ENCODE data around the gene PNCK.

- TF ChIP-seq ZC3H11A (IDR thresholded peaks at IDR 0.05): no peak
- TF ChIP-seq JUN (IDR thresholded peaks at IDR 0.05): no peak
- TF ChIP-seq CTCF (IDR thresholded peaks at IDR 0.05): no peak
- no peak for TF ChIP-seq CHD2 (IDR thresholded peaks at IDR 0.05; ENCODE audit: low read length, partially characterized antibody)
- TF ChIP-seq PBX3 (IDR thresholded peaks at IDR 0.05): no peak
Observed at GRCh38 chrX:153657161-153657560, 16.5 kb downstream of the PNCK start.

All from A549 (cell line).